ENCODE measurements around the gene ZMYND11. TPM values are rescaled to one million over a fixed set of nuclear protein-coding genes. Genes with fewer than 3 reads are reported as not detected.

ZMYND11 gene
- total and polyA plus RNA-seq, 2 of the 8 experiments (the other 6 are each of a cell fraction or from before 2014, with no cell fraction given), result 7.5 to 26.6 TPM

DNA sequence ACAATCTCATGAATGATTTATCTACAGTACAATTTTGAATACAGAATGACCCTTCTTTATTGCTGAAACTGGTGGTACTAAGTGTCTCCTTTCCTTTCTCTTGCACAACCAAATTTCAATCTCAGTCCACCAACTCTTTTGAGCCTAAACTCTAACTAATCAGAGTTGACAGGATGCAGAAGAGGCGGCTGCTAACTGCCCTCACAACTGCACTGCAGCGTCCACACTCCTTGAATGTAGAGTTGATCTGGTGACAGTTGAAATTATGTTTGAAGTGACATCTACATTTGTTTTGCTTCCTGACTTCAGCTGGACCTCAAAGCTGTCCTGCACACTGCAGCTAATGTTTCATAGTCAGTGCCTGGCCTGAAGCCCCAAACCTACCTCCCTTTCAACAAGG, 139.6 kb downstream of the ZMYND11 start:
- H2AFZ ChIP-seq (ENCODE audit: low read length), result no peak overlapping the region
- WGBS, 2 experiments (ENCODE audit: extremely low coverage in 1 of 2, insufficient coverage in 1 of 2, insufficient read length in 1 of 2, insufficient replicate concordance in 2 of 2, low coverage in 1 of 2, low lambda C conversion rate in 2 of 2, missing lambda C conversion rate in 1 of 2), result 83% methylated on average over 2 of the region's 2 CpGs; no CpG with 5 or more reads in 1 of the 2 experiments

More for the DNA sequence above, 139.6 kb downstream of the ZMYND11 start:
- Histone ChIP-seq H2BK20ac (ENCODE audit: low read length) (no peak overlapping the region), H3K56ac (replicated peaks; ENCODE audit: insufficient read length, low read depth, low read length) (no peak overlapping the region), H3K79me2 (ENCODE audit: control insufficient read depth in 1 of 2, insufficient read depth in 2 of 2, low read length in 2 of 2) (no peaks in the 10 kb centered on the region), H4K91ac (replicated peaks; ENCODE audit: insufficient read length, low read length) (no peak overlapping the region), H3K18ac (ENCODE audit: extremely low read depth, low read length) (no peak overlapping the region), H3K14ac (ENCODE audit: insufficient read length) (no peak overlapping the region), H3K23me2 (ENCODE audit: low read depth, low read length) (no peaks in the 10 kb centered on the region), H3K4ac (replicated peaks; ENCODE audit: insufficient read length, low read depth, low read length) (no peak overlapping the region), H4K8ac (ENCODE audit: extremely low read depth, insufficient read depth, low read length) (no peak overlapping the region), H2BK12ac (ENCODE audit: low read depth, low read length) (no peak overlapping the region), H2BK120ac (replicated peaks; ENCODE audit: low read depth, low read length) (no peak overlapping the region), H3K9ac (replicated peaks in 1 of 4; ENCODE audit: extremely low read depth in 1 of 4, low read depth in 3 of 4, low read length in 3 of 4) (no peak overlapping the region), H2BK5ac (ENCODE audit: low read depth, low read length) (no peak overlapping the region), H3K36me3 (ENCODE audit: control insufficient read depth in 2 of 4, insufficient read depth in 4 of 4, low read length in 3 of 4) (no peaks in the 10 kb centered on the region), H3K9me3 (ENCODE audit: insufficient read depth in 2 of 2, low read depth in 1 of 2, low read length in 1 of 2) (no peaks in the 10 kb centered on the region), H4K20me1 (replicated peaks in 1 of 2; ENCODE audit: control insufficient read depth in 1 of 2, insufficient read depth in 2 of 2, low read length in 2 of 2) (no peaks in the 10 kb centered on the region), H3K4me3 (ENCODE audit: extremely low read depth in 1 of 4, insufficient read depth in 2 of 4, low read depth in 3 of 4, low read length in 4 of 4) (no peak overlapping the region), H2AK5ac (ENCODE audit: low read depth, low read length) (no peak overlapping the region), H3K4me1 (replicated peaks in 1 of 4; ENCODE audit: control insufficient read depth in 3 of 4, insufficient read depth in 4 of 4, low read length in 3 of 4) (0 out of 7 replicates have a peak, but pooled peaks cover 0 to under 1% (median 0%) of the 10 kb centered on the region in 4 experiments), H2BK15ac (ENCODE audit: low read length) (no peak overlapping the region), H3K79me1 (ENCODE audit: low read depth, low read length) (no peaks in the 10 kb centered on the region), H3K27me3 (replicated peaks in 1 of 4; ENCODE audit: control insufficient read depth in 3 of 4, extremely low read depth in 1 of 4, insufficient read depth in 3 of 4, low read length in 3 of 4) (no peaks in the 10 kb centered on the region; a peak in 1 of 7 replicates), H3K27ac (ENCODE audit: low read depth, low read length) (no peak overlapping the region), H3K4me2 (ENCODE audit: insufficient read depth in 1 of 2, low read depth in 2 of 2, low read length in 2 of 2) (no peak overlapping the region), H4K5ac (ENCODE audit: insufficient read length, low read depth, low read length) (no peak overlapping the region), H3K23ac (ENCODE audit: insufficient read length) (no peak overlapping the region)
- no peak for TF ChIP-seq EP300 (IDR thresholded peaks at IDR 0.05; ENCODE audit: borderline replicate concordance in 1 of 2, low read depth in 2 of 2, low read length in 2 of 2)
- TF ChIP-seq RBBP5 (IDR thresholded peaks at IDR 0.05; ENCODE audit: borderline replicate concordance, low read depth, low read length), result no peak
- no peak for TF ChIP-seq HDAC6 (IDR thresholded peaks at IDR 0.05; ENCODE audit: low read depth, low read length)
- no peak for TF ChIP-seq TAF1 (IDR thresholded peaks at IDR 0.05; ENCODE audit: low read depth, low read length)
- no peak for TF ChIP-seq CTBP2 (IDR thresholded peaks at IDR 0.05; ENCODE audit: borderline replicate concordance, insufficient read depth, insufficient read length, low read length)
- TF ChIP-seq JUN (IDR thresholded peaks at IDR 0.05; ENCODE audit: low read depth, low read length), result no peak
- no peak for TF ChIP-seq BCL11A (IDR thresholded peaks at IDR 0.05; ENCODE audit: low read depth in 2 of 2, low read length in 2 of 2)
- no peak for TF ChIP-seq SIN3A (conservative IDR thresholded peaks at IDR 0.05 in 1 of 2, IDR thresholded peaks at IDR 0.05 in 1 of 2; ENCODE audit: low read depth in 1 of 2, low read length in 2 of 2)
- no peak for TF ChIP-seq MAFK (IDR thresholded peaks at IDR 0.05; ENCODE audit: low read depth, low read length)
- TF ChIP-seq KDM4A (IDR thresholded peaks at IDR 0.05; ENCODE audit: low read depth, low read length, severe bottlenecking), result no peak
- CTCF ChIA-PET (ENCODE audit: partially characterized antibody), result interaction anchor here (2.5 kb wide), 1 partner anchor 45 kb away, joined by 9 read pairs; no protein-coding TSS in a partner anchor
- POLR2A ChIA-PET (ENCODE audit: partially characterized antibody), result interaction anchor here (0.6 kb wide), 1 partner anchor 149 kb away, joined by 3 read pairs; no protein-coding TSS in a partner anchor
- no peak for DNase-seq (ENCODE audit: low read depth in 1 of 2, low spot score in 2 of 2)
- no peak for FAIRE-seq
